Muscle layer of duodenum (tissue), 2 donors: Measurements from ENCODE around the gene CBL.

Experiments used
- H3K27ac ChIP-seq: one replicate; pipeline ENCODE4 v1.7.0; 2013; ENCODE audit warnings: mild to moderate bottlenecking, low read length
- H3K27me3 ChIP-seq: one replicate; pipeline ENCODE4 v1.7.0; 2013; ENCODE audit warnings: low read depth, mild to moderate bottlenecking, control low read depth, low read length
- H3K36me3 ChIP-seq, 2 donors: one replicate each; pipeline ENCODE4 v1.7.0; 2013; ENCODE audit warnings: low read length in 2 of 2, control low read depth in 1 of 2, mild to moderate bottlenecking in 1 of 2; ENCODE audit not compliant: insufficient read depth in 2 of 2, control insufficient read depth in 1 of 2
- H3K4me1 ChIP-seq, 2 donors: one replicate each; pipeline ENCODE4 v1.7.0; 2013; ENCODE audit warnings: low read length in 2 of 2, mild to moderate bottlenecking in 2 of 2, control low read depth in 1 of 2, moderate library complexity in 1 of 2; ENCODE audit not compliant: insufficient read depth in 2 of 2, control insufficient read depth in 1 of 2
- H3K4me3 ChIP-seq, 2 donors: one replicate each; pipeline ENCODE4 v1.7.0; 2013; ENCODE audit warnings: low read length in 2 of 2, low read depth in 1 of 2, mild to moderate bottlenecking in 1 of 2
- H3K9me3 ChIP-seq, 2 donors: one replicate each; pipeline ENCODE4 v1.7.0; 2013; ENCODE audit warnings: low read length in 2 of 2, control low read depth in 1 of 2, mild to moderate bottlenecking in 1 of 2; ENCODE audit not compliant: control insufficient read depth in 1 of 2
- donor health status: healthy.

Gene CBL

GRCh38 chr11:119251114-119251513, 45.0 kb downstream of the CBL start:
- Histone ChIP-seq H3K27me3 (no peaks in the 10 kb centered on the region), H3K4me1 (no peaks in the 10 kb centered on the region), H3K9me3 (no peaks in the 10 kb centered on the region), H3K4me3 (no peak overlapping the region), H3K27ac (no peak overlapping the region), H3K36me3 (no peaks in the 10 kb centered on the region)

GRCh38 chr11:119254239-119254638, 48.1 kb downstream of the CBL start:
- Histone ChIP-seq H3K9me3 (no peaks in the 10 kb centered on the region), H3K27ac (no peak overlapping the region), H3K4me3 (no peak overlapping the region), H3K27me3 (no peaks in the 10 kb centered on the region), H3K36me3 (no peaks in the 10 kb centered on the region), H3K4me1 (no peaks in the 10 kb centered on the region)

GRCh38 chr11:119258180-119258579, 52.0 kb downstream of the CBL start:
- H3K27ac ChIP-seq, result no peak overlapping the region
- H3K4me3 ChIP-seq, result no peak overlapping the region
- no peaks in the 10 kb centered on the region for H3K27me3 ChIP-seq
- H3K36me3 ChIP-seq, result no peaks in the 10 kb centered on the region
- peaks cover 2 to 9% of the 10 kb centered on the region in 2 donors for H3K4me1 ChIP-seq
- H3K9me3 ChIP-seq, result no peaks in the 10 kb centered on the region

GRCh38 chr11:119258983-119259382, 52.8 kb downstream of the CBL start:
- H3K9me3 ChIP-seq, result no peaks in the 10 kb centered on the region
- no peaks in the 10 kb centered on the region for H3K27me3 ChIP-seq
- H3K4me3 ChIP-seq, result no peak overlapping the region
- no peaks in the 10 kb centered on the region for H3K36me3 ChIP-seq
- peaks cover 5 to 17% of the 10 kb centered on the region in 2 donors for H3K4me1 ChIP-seq
- H3K27ac ChIP-seq, result no peak overlapping the region

GRCh38 chr11:119262668-119263351, 56.7 kb downstream of the CBL start:
- Histone ChIP-seq H3K4me1 (peaks cover 5 to 18% of the 10 kb centered on the region in 2 donors), H3K36me3 (no peaks in the 10 kb centered on the region), H3K9me3 (no peaks in the 10 kb centered on the region), H3K27me3 (no peaks in the 10 kb centered on the region), H3K27ac (peak overlapping the region; percentile 56), H3K4me3 (no peak overlapping the region)

- H3K9me3 ChIP-seq, result no peaks in the 10 kb centered on the region
- H3K27ac ChIP-seq, result peak overlapping the region; percentile 56
- peaks cover 5 to 18% of the 10 kb centered on the region in 2 donors for H3K4me1 ChIP-seq
- H3K36me3 ChIP-seq, result no peaks in the 10 kb centered on the region
- H3K27me3 ChIP-seq, result no peaks in the 10 kb centered on the region
- H3K4me3 ChIP-seq, result no peak overlapping the region
Observed at GRCh38 chr11:119263352-119263940, 57.3 kb downstream of the CBL start.

GRCh38 chr11:119266063-119266462, 59.9 kb downstream of the CBL start:
- Histone ChIP-seq H3K27me3 (no peaks in the 10 kb centered on the region), H3K9me3 (no peaks in the 10 kb centered on the region), H3K36me3 (no peaks in the 10 kb centered on the region), H3K4me3 (no peak overlapping the region), H3K4me1 (peaks cover 5 to 18% of the 10 kb centered on the region in 2 donors), H3K27ac (no peak overlapping the region)

GRCh38 chr11:119266517-119267255, 60.5 kb downstream of the CBL start:
- Histone ChIP-seq H3K27me3 (no peaks in the 10 kb centered on the region), H3K36me3 (no peaks in the 10 kb centered on the region), H3K27ac (no peak overlapping the region), H3K4me3 (no peak overlapping the region), H3K9me3 (no peaks in the 10 kb centered on the region), H3K4me1 (peaks cover 5 to 18% of the 10 kb centered on the region in 2 donors)

- Histone ChIP-seq H3K4me3 (no peak overlapping the region), H3K27me3 (no peaks in the 10 kb centered on the region), H3K9me3 (no peaks in the 10 kb centered on the region), H3K27ac (no peak overlapping the region), H3K36me3 (peaks cover 0 to 7% of the 10 kb centered on the region in 2 donors), H3K4me1 (peaks cover 5 to 14% of the 10 kb centered on the region in 2 donors)
Observed at GRCh38 chr11:119267645-119268044, 61.5 kb downstream of the CBL start.

- no peak overlapping the region for H3K27ac ChIP-seq
- H3K27me3 ChIP-seq, result no peaks in the 10 kb centered on the region
- no peaks in the 10 kb centered on the region for H3K4me1 ChIP-seq
- H3K9me3 ChIP-seq, result no peaks in the 10 kb centered on the region
- peaks cover 22 to 45% of the 10 kb centered on the region in 2 donors for H3K36me3 ChIP-seq
- H3K4me3 ChIP-seq, result no peak overlapping the region
Observed at GRCh38 chr11:119273721-119274120, 67.6 kb downstream of the CBL start.

GRCh38 chr11:119277660-119278059, 71.5 kb downstream of the CBL start:
- Histone ChIP-seq H3K9me3 (no peaks in the 10 kb centered on the region), H3K36me3 (peaks cover 26 to 53% of the 10 kb centered on the region in 2 donors), H3K27ac (no peak overlapping the region), H3K27me3 (no peaks in the 10 kb centered on the region), H3K4me1 (no peaks in the 10 kb centered on the region), H3K4me3 (no peak overlapping the region)
